Dermis blood vessel endothelial cell (primary cell): ENCODE measurements around the gene SGIP1. TPM values are rescaled to one million over a fixed set of nuclear protein-coding genes. Genes with fewer than 3 reads are reported as not detected.

Experiments used
- DNase-seq: peaks from one replicate; pipeline ENCODE4 v3.0.0; 2010
- total RNA-seq: library from RNA; depleted of rRNA; stranded (reverse); fragments of >200 nt; gene quantifications from 2 replicates; pipeline ENCODE4 v1.2.3, GENCODE V29; 2014

SGIP1 gene
- total RNA-seq, 1 donor from 2014 or later: 48.0 TPM

DNA sequence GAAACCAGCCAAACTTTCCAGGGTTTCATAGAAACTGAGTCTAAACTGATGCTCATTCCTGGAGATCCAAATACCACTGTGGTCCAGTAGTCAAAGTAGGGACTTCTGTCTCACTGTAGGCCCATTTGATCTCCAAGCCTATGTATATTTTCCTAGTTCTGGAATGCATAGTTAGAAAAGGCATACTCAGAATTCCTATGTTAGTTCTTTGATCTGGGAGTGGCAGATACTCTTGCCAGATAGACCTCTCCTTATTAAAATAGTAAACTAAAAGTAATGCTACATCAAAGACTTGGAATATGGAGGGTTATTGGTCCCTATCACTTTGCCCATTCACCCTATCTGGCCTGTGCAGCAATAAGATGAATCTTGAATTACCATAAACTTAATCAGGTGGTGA, 10.4 kb upstream of the SGIP1 start:
- no peak for DNase-seq

DNA sequence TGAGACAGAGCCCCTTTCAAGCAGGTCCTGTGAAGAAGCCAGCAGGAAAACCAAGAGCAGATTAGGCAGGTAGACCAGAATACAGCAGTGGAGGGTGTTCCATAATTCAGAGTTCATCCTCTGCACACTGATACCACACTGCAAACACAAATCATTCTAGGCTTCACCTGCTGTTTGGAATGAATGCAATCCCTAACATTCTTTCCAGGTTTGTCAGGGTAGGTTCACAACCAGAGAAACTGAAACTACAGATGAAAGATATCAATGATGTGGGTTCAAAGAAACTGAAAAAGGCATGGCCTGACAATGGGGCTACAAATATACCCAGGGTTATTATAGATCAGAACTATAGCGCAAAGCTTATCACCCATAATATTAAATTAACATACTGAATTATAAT, 8.9 kb upstream of the SGIP1 start:
- DNase-seq: no peak

DNA sequence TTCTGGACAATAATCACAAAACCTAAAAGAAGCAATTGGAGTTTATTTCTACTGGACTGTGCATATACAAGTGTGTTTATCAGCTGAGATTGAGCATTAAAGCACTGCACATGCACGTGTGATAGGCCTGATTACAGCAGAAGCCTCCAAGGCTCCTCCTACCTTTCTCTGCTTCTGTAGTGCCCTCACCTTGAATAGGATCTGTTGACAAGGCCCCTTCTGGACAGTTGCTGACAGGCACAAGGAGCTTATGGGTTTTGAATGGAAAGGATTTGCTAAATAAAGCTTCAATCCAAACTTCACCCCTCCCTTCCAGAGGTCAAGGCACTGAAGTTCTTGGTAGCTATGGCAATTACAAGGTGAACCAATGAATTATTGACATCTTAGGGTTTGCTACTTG, 7.9 kb upstream of the SGIP1 start:
- DNase-seq: no peak

DNA sequence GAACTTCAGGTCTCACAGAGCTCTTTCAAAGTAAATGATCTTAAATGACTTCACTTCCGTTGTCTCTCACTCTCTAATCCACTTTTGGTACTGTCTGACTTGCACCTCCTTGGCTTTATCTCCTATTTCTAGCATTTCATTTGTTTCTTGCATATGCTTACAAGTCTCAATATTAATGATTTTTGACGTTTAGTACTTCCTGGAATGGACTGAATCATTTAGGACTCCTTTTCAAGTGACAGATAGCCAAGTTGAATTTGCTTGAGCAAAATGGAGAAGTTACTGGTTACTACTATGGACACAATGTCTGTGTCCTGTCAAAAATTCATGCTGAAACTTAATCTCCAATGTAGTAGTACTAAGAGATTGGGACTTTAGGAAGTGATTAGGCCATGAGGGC, 7.0 kb upstream of the SGIP1 start:
- DNase-seq: no peak

DNA sequence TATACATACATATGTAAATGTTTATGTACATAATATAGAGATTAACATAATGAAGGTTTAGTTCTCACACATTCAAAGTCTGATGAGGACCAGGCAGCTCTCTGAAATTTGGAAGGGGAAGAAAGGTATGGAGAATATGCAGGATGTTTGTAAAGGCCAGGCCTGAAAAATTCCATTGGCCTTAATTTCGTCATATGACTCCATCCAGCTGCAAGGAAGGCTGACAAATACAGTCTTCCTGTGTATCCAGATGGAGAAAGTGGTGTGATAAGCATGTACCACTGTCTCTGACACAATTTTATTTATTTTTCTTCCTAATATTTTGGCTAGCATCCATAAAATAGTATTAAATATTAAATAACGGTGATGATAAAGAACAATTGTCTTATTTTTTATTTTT, 6.3 kb upstream of the SGIP1 start:
- DNase-seq: peak; percentile 88

DNA sequence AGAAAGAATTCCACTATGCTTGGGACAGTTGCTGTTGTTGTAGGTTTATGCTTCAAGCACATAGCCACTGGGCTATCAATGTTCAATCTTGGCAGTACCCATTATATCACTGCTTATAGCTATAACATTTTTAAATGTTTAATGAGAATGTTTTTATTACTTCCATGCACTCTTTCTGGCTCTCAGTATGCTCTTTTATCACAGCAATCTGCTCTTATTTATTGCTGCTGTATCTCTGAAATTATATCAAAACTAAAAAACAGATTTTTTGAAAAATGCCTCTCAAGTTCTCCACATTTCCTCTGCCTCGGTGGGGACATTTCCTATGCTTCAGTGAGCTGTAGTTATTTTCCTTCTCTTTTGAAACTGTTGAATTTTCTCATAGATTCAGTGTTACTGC, 5.4 kb upstream of the SGIP1 start:
- DNase-seq: no peak

DNA sequence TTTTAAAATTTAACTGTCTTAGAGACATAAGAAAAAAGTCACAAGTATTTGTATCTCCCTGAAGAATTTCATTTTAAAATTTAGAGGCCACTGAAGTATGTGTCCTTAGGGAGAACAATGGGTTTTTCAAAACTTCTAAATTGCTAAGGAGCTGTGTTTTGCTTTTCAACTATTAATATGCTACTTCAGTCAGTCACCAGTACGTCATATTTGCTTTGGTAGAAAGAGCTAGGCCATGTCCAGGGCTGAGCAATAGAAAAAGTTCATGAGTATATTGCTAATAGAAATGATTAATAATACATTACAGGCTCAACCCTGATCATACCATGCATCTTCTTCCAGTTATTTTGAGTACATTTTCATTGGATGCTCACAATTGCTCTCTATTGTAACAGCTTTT, 1.7 kb upstream of the SGIP1 start:
- no peak for DNase-seq

DNA sequence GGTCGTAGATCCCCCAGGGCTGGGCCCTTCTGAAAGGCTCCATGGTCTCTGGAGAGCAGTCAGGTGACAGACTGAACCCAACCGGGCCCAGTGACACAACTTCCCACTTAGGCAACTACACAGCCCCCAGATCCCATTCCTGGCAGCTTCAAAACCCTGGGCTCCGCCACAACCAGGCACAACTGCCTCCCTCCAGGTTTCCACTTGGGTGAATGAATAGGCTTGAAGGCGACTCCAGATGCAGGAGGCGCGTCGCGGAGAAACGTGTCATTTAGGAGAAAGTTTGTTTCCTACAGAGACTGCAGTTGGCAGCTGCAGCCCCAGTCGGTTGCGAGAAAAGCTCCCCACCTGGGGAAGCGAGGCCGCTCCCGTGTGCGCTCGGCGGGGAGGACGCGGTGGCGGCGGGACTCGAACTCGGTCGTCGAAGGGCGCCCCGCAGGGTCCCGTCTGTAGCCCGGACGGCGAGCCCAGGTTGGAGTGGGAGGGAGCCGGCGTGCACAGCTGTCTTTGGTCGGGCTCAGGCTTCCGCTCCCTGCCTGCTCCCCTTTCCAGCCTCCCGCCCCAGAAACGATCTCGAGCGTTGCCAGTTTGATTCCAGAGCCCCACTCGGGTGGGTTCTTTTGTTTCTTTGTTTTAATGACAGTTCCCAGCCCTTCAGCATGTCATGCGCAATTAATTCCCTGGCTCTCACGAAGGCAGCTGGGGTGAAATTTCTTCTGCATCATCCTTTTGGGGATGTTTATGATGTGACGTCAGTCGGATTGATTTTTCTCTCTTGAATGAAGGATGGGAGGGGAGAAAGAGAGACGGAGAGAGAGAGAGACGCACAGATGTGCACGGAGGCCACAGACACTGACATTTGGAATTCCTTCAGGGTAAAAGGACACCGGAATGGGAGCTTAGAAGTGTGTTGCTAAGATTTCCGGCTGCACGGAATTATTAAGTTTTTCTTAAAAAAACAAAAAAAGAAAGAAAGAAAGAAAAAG, 862 bp upstream of the SGIP1 start:
- DNase-seq: peak; percentile 79

DNA sequence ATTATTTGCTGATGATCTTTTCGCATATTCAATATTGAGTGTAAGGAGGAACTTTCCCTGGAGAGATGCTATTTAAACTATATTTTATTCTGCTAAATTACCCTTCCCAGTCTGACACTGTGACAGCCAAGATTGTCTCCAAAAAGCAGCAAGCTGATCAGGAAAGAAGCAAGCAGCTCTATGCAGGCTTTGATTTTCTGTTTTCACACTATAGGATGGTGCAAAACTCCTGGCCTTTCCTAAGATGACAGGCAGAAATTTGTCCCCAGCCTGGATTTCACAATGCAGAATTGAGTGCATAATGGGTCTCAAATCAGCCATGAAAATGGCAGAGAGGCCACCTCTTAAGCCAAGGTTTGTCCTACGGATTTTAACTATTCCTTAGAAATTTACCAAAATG, 1.1 kb downstream of the SGIP1 start:
- no peak for DNase-seq

DNA sequence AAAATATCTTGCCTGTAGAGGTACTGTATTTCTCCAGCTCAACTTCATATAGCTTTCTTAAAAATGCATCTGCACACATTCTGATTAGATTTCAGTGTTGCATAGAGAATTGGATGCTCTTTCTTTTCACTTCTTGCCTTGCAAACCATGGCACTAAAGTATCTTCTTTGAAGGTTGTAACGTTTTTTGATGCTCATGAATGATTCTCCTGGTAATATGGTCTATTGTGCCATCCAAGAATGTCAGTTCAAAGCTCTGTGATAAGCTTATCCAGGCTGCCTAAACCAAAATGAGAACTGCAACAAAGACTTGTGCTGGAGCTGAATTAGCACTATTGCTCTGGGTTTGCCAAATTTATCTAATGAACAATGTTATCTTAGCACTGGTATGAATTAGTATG, 1.9 kb downstream of the SGIP1 start:
- DNase-seq: no peak

DNA sequence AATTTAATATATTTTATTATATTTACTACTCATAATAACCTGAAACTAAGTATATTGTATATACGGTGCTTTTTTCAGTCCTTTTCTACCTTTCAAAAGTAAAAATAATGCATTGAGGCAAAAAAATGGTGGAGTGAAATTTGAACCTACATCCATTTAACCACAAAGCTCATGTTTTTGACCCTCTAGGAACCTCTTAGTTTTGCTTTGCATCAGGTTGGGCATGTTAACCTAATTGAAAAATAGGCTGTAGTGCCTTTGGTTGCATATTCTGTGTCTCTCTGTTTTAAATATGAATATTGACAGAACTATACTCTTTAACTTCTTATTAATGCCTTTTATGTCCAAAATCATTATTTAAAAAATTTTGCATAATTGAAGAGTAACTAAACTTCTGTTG, 3.8 kb downstream of the SGIP1 start:
- DNase-seq: no peak

DNA sequence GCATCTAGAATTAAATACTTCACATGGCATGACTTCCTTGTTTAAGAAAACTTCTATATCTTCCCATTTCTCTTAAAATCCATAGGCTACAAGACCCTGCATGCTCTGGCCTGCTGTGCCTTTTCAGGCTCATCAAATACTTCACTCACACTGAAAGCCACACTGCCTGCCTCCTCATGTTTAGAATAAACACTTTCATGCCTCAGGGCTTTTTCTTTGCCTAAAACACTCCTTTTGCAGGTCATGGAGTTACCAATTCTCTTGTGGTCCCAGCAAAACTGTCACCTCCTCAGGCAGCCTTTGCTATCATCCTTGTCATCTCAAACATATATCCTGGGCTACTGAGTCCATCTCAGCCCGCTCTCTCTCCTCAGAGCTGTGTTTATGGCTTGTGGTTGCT, 5.5 kb downstream of the SGIP1 start:
- no peak for DNase-seq

DNA sequence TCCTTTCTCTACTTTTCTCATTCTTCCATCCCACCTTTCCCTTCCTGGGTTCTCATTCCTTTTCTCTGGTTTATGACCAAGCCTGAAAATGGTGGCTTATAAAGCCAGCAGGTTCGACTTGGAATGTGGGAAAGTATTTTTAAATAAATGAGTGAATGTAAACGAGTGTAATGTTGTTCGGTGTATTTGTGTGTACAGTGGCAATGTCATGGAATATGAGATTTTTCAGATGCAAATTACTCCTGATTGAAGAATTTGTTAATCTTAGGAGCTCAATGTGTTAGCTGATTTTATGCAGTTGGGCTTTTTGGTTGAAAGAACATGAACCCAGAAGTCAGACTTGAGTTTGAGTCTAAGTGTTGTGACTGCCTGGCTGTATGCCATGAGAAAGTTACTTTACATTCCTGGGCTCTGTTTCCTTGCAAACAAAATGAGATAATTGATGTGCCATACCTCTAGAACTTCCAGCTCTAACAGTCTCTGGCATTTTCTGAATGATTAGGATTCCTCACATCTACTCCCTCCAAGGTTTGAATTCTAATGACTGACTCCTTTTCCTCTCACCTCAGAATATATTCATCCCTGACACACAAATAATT, 6.6 kb downstream of the SGIP1 start:
- peak; percentile 78 for DNase-seq

DNA sequence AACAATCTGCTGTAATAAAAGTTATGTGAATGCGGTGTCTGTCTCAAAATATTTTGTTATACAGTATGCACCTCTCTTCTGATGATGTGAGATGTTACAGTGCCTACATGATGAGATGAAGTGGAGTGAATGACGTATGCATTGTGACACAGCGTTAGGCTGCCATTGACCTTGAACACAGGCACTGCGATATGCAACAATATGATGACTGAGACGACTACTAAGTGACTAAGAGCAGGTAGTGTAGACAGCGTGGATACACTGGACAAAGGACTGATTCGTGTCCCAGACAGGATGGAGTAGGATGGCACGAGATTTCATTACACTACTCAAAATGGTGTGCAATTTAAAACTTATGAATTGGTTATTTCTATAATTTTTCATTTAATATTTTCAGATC, 8.4 kb downstream of the SGIP1 start:
- DNase-seq: peak; percentile 26

DNA sequence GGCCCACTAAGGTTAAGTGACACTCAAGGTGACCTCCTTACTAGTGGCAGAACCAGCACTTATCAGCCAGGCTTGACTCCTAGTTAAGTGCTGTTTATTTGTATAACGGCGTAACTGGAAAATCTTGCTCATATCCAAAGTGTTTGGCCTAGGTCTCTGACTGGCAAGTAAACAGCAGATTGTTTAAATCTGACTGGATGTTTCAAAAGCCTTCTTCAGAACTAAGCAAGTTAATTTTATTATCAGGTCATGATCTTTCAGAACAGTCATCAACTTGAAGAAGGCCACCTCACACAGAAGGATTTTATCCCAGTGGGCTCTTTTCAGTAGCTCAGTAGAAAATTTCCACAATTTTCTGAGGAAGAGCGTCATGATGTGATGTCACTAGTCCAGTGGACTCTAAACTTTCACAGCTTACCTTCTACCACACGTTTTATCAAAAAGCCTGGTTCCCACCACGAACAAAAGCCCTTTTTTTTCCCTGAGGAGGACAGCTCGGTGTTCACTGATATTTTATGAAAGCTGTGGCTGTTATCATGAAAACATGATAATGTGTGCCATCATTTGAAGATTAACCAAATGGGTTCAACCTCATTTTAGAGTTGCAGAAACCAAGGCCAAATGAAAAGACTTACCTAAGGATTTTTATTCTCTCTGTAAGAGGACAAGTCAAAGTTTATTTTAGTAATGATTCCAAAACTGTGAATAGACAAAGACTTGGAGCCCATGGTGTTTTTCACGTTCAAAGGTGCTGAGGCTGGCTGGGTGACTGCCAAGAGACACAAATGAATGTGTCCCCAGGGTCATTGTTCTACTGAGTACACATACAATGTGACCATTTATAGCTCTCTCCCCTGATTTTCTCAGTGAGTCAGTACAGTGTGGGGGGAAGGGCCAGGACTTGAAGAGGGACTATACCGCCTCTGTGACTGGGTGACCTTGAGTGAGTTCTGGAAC, 9.1 kb downstream of the SGIP1 start:
- DNase-seq: peak; percentile 97

DNA sequence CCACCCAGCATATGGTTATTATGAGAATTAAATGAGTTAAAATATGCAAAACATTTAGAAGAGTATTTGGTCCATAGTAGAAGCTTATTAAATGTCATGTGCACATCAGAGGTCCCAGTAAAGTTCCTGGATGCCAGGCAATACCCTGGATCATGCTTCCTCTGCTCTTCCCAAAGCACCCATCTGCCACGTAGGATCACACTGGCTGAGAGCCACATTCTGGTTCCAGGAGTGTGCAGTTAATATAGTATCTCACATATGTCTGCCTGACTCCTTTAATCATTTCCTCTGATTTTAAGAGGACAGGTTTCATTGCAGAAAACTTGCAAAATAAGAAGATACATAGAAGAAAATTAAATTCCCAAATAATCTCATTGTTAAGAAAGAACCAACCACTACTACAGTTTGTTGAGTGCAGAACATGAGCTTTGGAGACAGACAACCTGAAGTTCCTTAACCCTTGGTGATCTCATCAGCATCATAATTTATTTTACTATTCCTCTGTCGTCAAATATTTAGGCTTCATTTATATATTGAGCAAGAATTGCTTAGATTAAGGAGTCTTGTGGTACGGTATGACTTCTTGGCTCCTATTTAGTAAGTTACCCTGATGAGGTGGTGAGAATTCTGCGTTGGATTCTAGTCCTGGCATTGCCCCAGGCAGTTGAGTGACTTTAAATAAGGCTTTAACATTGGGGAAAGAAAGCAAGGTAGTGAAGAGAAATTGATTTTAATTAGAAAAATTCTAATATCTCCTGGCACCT, 12.3 kb downstream of the SGIP1 start:
- DNase-seq: no peak

DNA sequence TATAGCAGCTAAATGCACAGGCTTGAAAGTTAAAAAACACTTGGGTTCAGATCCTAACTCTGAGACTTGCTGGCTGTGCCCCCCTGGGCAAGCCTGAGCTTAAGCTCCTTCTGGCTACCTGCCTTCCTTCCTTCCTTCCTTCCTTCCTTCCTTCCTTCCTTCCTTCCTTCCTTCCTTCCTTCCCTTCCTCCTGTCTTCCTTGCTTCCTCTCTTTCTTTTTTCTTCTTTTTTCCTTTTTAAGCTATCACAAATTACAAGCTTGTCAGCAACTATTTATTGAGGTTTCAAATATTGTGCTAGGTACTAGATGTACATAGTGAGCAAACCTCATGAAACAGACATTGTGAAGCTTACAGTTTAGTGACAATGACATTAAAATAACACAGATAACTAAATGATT, 15.1 kb downstream of the SGIP1 start:
- DNase-seq: no peak

DNA sequence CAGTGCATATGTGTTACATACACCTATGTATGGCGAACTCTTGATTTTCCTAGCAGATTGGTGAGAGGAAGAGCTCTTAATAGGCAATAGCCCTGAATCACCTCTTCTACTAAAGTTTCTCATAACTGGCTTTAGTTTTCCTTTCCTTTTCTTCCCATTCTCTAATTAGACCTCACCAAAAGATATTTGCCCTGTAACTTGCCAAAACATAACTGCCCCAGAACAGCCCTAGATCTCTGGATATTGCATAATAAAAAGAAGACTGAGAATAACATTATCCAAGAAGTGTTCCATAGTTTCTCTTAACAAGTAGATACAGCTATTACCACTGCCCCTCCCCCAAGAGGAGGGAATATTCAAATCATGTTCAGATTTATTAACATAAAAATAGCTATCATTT, 16.3 kb downstream of the SGIP1 start:
- no peak for DNase-seq

DNA sequence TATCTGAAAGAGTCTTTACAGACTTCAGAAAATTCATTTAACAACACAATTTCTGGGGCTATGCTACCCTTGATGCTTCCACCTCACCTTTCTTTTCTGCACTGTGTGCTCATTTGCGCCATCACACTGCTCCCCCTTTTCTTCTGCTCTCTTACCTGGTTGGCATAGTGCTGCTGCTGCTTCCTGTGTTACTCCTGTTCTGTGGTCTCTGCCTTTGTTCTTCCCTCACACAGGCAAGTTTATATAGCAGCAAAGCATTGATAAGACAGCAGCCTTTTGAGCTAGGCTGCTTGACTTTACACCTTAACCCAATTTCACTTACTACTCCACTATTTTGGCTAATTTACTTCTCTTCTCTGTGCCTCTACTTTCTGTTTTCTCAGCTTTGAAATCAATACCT, 18.3 kb downstream of the SGIP1 start:
- no peak for DNase-seq

DNA sequence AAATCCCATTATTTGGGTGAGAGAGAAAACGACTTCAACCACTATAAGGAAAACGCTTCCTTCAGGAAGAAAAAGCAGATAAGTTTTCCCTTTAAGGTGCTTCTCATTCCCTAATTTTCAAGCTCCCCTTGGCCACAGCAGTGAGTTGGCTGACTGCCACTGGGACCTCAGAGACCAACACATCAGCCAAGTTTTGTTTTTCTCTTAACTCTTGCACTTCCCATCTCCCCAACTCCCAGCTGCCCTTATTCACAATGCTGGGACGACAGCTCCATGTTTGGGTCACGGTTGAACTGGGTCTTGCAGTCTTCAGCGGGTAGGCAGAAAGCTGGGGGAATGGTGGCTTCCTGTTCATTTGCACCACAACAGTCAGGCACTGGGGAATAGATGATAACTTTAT, 18.9 kb downstream of the SGIP1 start:
- no peak for DNase-seq

DNA sequence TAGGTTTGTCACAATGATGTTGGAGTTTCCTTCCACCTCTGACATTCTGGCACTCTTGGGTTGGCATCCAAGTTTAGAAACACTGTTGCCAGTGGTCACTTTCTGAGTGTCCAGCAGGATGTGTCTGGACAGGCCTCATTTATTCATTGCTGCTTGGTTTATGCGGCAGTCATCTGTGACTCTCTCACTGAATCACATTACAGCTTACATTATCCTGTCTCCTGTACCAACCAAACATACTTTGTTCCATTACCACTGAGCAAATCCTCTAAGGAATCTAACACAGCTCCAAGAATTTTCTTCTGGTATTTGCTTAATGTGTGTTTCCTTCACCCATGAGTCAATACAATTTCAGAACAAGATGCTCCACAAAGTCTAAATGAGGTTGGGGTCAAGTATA, 19.9 kb downstream of the SGIP1 start:
- no peak for DNase-seq

DNA sequence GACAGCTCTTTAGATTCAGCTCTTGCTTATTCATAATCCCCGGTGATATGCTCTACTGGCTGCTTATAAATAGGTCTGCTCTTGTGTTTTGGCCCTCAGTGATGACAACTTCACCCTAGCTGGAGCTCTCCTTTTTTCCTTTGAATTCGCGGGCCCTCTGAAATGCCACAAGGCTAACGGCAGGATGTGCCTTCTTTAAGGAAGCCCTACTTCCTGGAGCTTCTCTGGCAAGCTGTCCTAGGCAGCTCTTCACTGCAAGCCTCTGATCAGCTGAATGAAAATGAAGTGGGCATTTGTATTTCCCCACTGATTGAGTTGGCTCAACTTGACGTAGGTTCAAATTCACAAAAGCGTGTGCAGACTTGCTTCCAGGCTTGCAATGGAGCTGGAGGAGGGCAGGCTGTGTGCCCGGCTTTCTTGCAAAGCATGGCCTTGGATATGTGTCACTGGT, 22.2 kb downstream of the SGIP1 start:
- DNase-seq: no peak
